GM18909 (cell line): ENCODE data around the gene MIDN.

Experiments used
- ATAC-seq: cut with Tn5 transposase; IDR thresholded peaks from one replicate; pipeline ENCODE4 v1.9.1; 2021; ENCODE audit warnings: mild to moderate bottlenecking; ENCODE audit not compliant: unreplicated experiment, poor library complexity

MIDN gene

GRCh38 chr19:1307755-1308303, 59.4 kb downstream of the MIDN start:
- ATAC-seq = no peak

GRCh38 chr19:1308718-1309117, 60.3 kb downstream of the MIDN start:
- ATAC-seq = no peak
